ENCODE data around the gene F2R.
"Not testable (repeated sequence)": the region's sequence is repeated elsewhere in the genome, so short reads cannot be mapped to it uniquely, and the experiment has no call there.

Gene F2R

DNA sequence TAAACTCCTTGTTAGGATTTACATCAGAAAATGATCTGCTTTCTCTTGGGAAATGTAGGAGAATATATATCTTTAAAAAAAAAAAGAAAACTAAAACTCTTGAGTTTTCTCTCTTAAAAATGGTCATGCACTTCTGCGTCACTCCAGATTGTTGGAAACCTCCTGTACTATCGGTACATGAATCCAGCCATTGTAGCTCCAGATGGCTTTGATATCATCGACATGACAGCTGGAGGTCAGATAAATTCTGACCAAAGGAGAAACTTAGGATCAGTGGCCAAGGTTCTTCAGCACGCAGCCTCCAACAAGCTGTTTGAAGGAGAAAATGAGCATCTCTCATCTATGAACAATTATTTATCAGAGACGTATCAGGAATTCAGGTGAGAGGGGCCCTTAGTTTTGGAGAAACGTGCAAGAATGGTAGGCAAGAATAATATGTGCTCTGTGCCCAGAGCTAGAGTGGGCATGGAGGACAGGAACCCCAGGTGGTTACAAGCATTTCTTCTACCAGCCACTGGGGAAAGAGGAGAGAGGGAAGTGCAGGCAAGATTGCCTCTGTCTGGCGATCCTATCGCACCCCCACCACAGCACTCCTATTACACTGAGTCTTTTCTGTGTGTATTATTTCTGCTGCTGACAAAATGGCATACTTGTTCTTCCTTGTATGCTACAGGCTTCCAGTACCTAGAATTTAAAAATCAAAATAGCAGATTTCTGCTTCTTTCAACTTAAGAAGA is 41.4 kb upstream of the F2R start:
- TF ChIP-seq, protein P1, sequence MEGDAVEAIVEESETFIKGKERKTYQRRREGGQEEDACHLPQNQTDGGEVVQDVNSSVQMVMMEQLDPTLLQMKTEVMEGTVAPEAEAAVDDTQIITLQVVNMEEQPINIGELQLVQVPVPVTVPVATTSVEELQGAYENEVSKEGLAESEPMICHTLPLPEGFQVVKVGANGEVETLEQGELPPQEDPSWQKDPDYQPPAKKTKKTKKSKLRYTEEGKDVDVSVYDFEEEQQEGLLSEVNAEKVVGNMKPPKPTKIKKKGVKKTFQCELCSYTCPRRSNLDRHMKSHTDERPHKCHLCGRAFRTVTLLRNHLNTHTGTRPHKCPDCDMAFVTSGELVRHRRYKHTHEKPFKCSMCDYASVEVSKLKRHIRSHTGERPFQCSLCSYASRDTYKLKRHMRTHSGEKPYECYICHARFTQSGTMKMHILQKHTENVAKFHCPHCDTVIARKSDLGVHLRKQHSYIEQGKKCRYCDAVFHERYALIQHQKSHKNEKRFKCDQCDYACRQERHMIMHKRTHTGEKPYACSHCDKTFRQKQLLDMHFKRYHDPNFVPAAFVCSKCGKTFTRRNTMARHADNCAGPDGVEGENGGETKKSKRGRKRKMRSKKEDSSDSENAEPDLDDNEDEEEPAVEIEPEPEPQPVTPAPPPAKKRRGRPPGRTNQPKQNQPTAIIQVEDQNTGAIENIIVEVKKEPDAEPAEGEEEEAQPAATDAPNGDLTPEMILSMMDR (IDR thresholded peaks at IDR 0.05; ENCODE audit: extremely low read depth, insufficient read depth, missing control alignments), result no peak
- in situ Hi-C loops (cut with MboI; ENCODE audit: low pct_unique_long_range_greater_than_20kb, low sequenced_read_pairs, unreplicated experiment), result no loop called here
- no peak for DNase-seq (ENCODE audit: low spot score)

DNA sequence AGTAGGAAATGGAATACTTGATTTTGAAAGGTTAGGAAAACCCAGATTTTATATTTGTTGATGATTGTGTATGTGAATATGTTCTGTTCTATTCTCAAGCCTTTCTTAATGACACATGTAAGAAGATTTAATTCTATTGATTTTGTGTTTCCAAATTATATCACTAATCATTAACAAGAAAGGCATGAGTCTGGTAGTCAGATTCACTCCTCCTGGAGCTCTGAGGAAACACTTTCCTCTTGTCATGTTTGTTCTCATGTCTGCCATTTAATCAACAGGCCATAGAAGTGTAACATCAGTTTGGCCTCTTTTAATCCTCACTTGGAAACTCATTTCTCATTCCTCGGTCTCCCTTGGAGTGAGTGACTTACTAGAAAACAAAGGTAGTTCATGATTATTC is 40.6 kb upstream of the F2R start:
- in situ Hi-C loops (cut with MboI; ENCODE audit: low pct_unique_long_range_greater_than_20kb, low sequenced_read_pairs, unreplicated experiment), result no loop called here
- no peak for DNase-seq (ENCODE audit: low spot score)
- TF ChIP-seq, protein P1 (IDR thresholded peaks at IDR 0.05; ENCODE audit: extremely low read depth, insufficient read depth, missing control alignments), result no peak

DNA sequence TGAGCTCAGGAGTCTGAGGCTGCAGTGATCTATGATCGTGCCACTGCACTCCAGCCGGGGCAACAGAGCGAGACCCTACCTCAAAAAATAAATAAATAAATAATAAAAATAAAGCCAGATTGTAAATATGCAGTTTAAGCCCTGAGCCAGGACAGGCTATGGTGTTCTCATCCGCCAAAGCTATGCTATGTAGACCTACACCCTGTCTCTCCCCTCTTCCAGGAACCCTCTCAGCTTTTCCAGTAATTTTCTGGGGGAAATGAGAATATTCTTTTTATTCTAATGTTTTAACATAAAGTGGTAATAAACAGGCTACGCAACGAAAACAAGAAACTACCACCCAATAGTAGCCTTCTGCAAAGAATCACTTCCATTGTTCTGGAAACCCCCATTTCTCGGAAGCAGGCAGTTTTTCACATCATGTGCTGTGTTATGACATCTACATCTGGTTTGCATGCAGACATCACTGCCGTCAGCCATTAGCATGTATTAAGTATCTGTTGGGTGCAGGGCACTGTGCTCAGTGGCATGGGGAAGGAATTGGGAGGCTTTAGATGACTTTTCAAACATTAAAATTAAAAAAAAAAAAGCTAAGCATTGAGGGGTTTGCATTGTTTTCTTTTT is 38.0 kb upstream of the F2R start:
- TF ChIP-seq, protein P1 (IDR thresholded peaks at IDR 0.05; ENCODE audit: extremely low read depth, insufficient read depth, missing control alignments), result no peak
- no peak for DNase-seq (ENCODE audit: low spot score)

DNA sequence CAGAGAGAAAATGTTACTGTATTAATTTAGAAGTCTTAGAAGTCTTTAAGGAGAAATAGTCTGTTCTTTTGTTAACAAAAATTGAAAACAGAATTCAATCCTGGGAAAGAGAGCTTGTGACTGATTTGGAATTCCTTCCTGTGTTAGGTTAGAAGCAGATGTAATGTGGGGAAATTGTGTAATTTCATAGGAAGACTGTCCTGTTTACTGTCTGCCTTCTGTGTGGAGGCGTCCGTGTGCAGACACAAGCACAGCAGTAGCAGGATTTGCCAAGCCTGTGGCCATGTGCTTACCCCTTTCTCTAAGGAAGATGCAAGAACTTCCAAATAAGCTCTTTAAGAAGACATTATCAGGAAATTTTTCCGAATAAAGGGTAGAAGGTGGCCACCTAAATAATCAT is 36.7 kb upstream of the F2R start:
- TF ChIP-seq, protein P1 (IDR thresholded peaks at IDR 0.05; ENCODE audit: extremely low read depth, insufficient read depth, missing control alignments), result no peak
- in situ Hi-C loops (cut with MboI; ENCODE audit: low pct_unique_long_range_greater_than_20kb, low sequenced_read_pairs, unreplicated experiment), result no loop called here
- DNase-seq (ENCODE audit: low spot score), result no peak

More for the DNA sequence above, 38.0 kb upstream of the F2R start:
- in situ Hi-C loops (cut with MboI; ENCODE audit: low pct_unique_long_range_greater_than_20kb, low sequenced_read_pairs, unreplicated experiment), result no loop called here

DNA sequence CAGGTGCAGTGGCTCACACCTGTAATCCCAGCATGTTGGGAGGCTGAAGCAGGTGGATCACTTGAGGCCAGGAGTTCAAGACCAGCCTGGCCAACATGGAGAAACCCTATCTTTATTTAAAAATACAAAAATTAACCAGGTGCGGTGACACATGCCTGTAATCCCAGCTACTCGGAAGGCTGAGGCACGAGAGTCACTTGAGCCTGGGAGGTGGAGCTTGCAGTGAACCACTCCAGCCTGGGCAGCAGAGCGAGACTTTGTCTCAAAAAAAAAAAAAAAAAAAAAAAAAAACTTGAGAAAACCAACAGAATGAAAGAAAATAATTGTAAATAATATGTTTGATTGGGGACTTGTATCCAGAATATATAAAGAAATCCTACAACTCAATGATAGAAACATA is 35.1 kb upstream of the F2R start:
- DNase-seq (ENCODE audit: low spot score); in situ Hi-C loops (cut with MboI; ENCODE audit: low pct_unique_long_range_greater_than_20kb, low sequenced_read_pairs, unreplicated experiment): not testable (repeated sequence)

DNA sequence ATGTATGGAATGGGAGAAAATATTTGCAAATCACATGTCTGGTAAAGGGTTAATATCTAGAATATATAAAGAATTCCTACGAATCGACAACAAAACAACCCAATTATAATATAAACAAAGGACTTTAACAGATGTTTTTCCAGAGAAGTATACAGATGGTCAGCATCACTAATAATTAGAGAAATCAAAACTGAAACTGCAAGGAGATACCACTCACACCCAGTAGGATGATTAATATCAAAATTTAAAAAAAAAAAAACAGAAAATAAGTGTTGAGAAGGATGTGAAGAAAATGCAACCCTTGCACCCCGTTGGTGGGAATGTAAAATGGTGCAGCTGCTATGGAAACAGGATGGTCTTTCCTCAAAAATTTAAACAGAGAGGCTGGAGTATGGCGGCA is 34.6 kb upstream of the F2R start:
- in situ Hi-C loops (cut with MboI; ENCODE audit: low pct_unique_long_range_greater_than_20kb, low sequenced_read_pairs, unreplicated experiment), result no loop called here
- DNase-seq (ENCODE audit: low spot score), result no peak

DNA sequence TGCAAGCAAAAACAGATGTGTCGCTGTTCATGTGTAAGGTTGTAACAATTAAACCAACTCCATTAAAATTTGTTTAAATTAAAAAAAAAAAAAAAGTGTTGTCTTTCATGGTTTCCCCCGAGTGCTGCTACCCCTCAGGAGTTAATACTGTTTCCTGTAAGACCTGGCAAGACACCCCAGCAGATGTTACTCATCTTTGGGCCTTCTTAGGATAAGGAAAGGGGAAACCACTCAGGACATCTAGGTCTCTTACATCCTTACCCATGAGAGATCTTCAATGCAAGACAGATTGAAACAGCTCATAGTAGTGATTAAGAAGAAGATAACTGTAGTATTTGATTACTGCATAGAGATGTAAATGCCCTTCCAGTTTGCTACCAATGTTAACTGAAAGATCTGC is 33.5 kb upstream of the F2R start:
- TF ChIP-seq, protein P1 (IDR thresholded peaks at IDR 0.05; ENCODE audit: extremely low read depth, insufficient read depth, missing control alignments), result no peak
- DNase-seq (ENCODE audit: low spot score), result no peak
- in situ Hi-C loops (cut with MboI; ENCODE audit: low pct_unique_long_range_greater_than_20kb, low sequenced_read_pairs, unreplicated experiment), result no loop called here

More for the DNA sequence above, 34.6 kb upstream of the F2R start:
- TF ChIP-seq, protein P1 (IDR thresholded peaks at IDR 0.05; ENCODE audit: extremely low read depth, insufficient read depth, missing control alignments), result no peak
